Measurements from ENCODE around the gene MBOAT7.

Gene MBOAT7

GRCh38 chr19:54155694-54156093 is 33.7 kb downstream of the MBOAT7 start:
- H3K36me3 ChIP-seq (ENCODE audit: insufficient read depth, low read length): peaks cover 68% of the 10 kb centered on the region
- no peak for TF ChIP-seq EZH2 (IDR thresholded peaks at IDR 0.05; ENCODE audit: borderline replicate concordance, low read length)
- no peak for TF ChIP-seq CTCF (IDR thresholded peaks at IDR 0.05; ENCODE audit: low read length)
- no peaks in the 10 kb centered on the region for H3F3A ChIP-seq (ENCODE audit: insufficient read depth, low read length)
- no peaks in the 10 kb centered on the region for H3K27me3 ChIP-seq (ENCODE audit: insufficient read depth, low read length)
- H4K20me1 ChIP-seq (ENCODE audit: insufficient read depth, low read length): no peaks in the 10 kb centered on the region
- H3K4me2 ChIP-seq (ENCODE audit: low read length): no peak overlapping the region
- peaks cover 14% of the 10 kb centered on the region for H3K4me1 ChIP-seq (ENCODE audit: insufficient read depth, low read length, severe bottlenecking)
- H3K27ac ChIP-seq (ENCODE audit: low read depth, low read length, poor library complexity, severe bottlenecking): no peak overlapping the region
- no peak overlapping the region for H3K4me3 ChIP-seq (ENCODE audit: low read depth, low read length, poor library complexity, severe bottlenecking)
- no peaks in the 10 kb centered on the region for H3K9me3 ChIP-seq (ENCODE audit: low read length)
- no peaks in the 10 kb centered on the region for H3K9me2 ChIP-seq (ENCODE audit: low read depth, low read length)
- H3K79me2 ChIP-seq (ENCODE audit: insufficient read depth, low read length): no peaks in the 10 kb centered on the region
- H2AFZ ChIP-seq (ENCODE audit: low read length): no peak overlapping the region
- no peak overlapping the region for H3K9ac ChIP-seq (ENCODE audit: low read length)

DNA sequence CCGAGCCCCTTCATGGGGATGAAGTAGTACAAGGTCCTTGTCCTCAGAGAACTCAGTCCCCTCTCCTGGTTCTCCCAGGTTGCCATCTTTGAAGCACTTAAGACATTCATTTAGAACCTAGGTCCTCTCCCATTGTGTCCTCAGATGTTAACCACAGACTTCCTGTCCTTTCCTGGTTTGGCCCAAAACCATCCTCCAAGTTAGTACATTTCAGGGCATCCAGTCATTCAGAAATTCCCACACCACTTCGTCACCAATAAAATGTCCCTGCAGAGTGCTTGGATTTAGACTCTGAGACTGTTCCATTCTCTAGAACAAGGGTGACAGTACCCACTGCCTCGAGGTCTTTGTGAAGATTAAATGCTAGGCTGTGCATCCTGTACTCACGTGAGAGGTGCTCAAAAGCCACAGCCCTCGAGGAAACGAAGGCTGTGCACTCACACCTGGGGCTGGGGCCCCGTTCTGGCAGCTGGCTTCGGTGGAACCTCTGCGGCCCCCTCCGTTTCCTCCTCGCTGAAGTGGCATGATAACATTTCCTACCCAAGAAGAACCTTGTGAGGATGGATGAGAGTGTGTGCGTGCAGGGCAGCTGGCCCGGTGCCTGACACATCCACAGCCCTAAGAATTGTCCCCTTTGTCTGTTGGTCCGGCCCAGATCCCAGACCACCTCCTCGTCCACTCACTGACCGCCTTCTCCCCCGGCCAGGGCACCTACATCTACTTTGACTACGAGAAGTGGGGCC is 34.6 kb downstream of the MBOAT7 start:
- H3F3A ChIP-seq (ENCODE audit: insufficient read depth, low read length): no peaks in the 10 kb centered on the region
- no peaks in the 10 kb centered on the region for H4K20me1 ChIP-seq (ENCODE audit: insufficient read depth, low read length)
- H3K27me3 ChIP-seq (ENCODE audit: insufficient read depth, low read length): no peaks in the 10 kb centered on the region
- H3K9me2 ChIP-seq (ENCODE audit: low read depth, low read length): no peaks in the 10 kb centered on the region
- no peak overlapping the region for H3K4me2 ChIP-seq (ENCODE audit: low read length)
- no peak overlapping the region for H2AFZ ChIP-seq (ENCODE audit: low read length)
- peaks cover 77% of the 10 kb centered on the region for H3K36me3 ChIP-seq (ENCODE audit: insufficient read depth, low read length)
- H3K4me1 ChIP-seq (ENCODE audit: insufficient read depth, low read length, severe bottlenecking): peaks cover 11% of the 10 kb centered on the region
- no peak overlapping the region for H3K9ac ChIP-seq (ENCODE audit: low read length)
- H3K79me2 ChIP-seq (ENCODE audit: insufficient read depth, low read length): no peaks in the 10 kb centered on the region
- no peak overlapping the region for H3K4me3 ChIP-seq (ENCODE audit: low read depth, low read length, poor library complexity, severe bottlenecking)
- H3K9me3 ChIP-seq (ENCODE audit: low read length): no peaks in the 10 kb centered on the region
- TF ChIP-seq EZH2 (IDR thresholded peaks at IDR 0.05; ENCODE audit: borderline replicate concordance, low read length): no peak
- TF ChIP-seq CTCF (IDR thresholded peaks at IDR 0.05; ENCODE audit: low read length): no peak
- no peak overlapping the region for H3K27ac ChIP-seq (ENCODE audit: low read depth, low read length, poor library complexity, severe bottlenecking)

DNA sequence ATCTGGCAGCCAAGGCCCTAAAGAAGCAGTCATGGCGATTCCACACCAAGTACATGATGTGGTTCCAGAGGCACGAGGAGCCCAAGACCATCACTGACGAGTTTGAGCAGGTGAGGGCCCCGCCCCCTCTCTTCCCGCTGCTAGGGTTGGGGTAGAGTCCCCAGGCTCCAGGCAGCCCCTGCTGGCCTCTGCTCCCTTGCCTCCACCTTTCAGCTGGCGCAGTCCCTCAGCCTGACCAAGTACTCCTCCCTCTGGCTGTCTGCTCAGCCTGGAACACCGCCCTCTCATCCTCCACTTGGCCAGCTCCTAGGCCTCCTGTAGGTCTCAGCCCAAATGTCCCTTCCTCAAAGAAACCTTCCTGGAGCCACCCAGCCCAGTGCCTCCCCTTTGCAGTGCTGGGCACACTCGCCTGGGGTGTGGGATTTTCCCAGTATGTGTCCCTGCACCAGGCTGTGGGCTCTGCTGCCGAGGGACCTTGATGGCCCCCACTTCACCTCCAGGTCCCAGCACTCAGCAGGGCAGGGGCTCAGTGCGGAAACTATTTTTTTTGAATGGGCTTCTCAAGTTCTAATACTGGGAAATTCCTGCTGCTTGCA is 35.6 kb downstream of the MBOAT7 start:
- TF ChIP-seq CTCF (IDR thresholded peaks at IDR 0.05; ENCODE audit: low read length) (no peak), EZH2 (IDR thresholded peaks at IDR 0.05; ENCODE audit: borderline replicate concordance, low read length) (no peak)
- H3K9me3 ChIP-seq (ENCODE audit: low read length): no peaks in the 10 kb centered on the region
- H3K9me2 ChIP-seq (ENCODE audit: low read depth, low read length): no peaks in the 10 kb centered on the region
- H3K4me2 ChIP-seq (ENCODE audit: low read length): no peak overlapping the region
- no peaks in the 10 kb centered on the region for H3K79me2 ChIP-seq (ENCODE audit: insufficient read depth, low read length)
- H3K4me1 ChIP-seq (ENCODE audit: insufficient read depth, low read length, severe bottlenecking): peaks cover 7% of the 10 kb centered on the region
- no peak overlapping the region for H3K4me3 ChIP-seq (ENCODE audit: low read depth, low read length, poor library complexity, severe bottlenecking)
- H3K27ac ChIP-seq (ENCODE audit: low read depth, low read length, poor library complexity, severe bottlenecking): no peak overlapping the region
- H3K9ac ChIP-seq (ENCODE audit: low read length): no peak overlapping the region
- no peak overlapping the region for H2AFZ ChIP-seq (ENCODE audit: low read length)
- no peaks in the 10 kb centered on the region for H4K20me1 ChIP-seq (ENCODE audit: insufficient read depth, low read length)
- H3F3A ChIP-seq (ENCODE audit: insufficient read depth, low read length): no peaks in the 10 kb centered on the region
- peaks cover 87% of the 10 kb centered on the region for H3K36me3 ChIP-seq (ENCODE audit: insufficient read depth, low read length)
- no peaks in the 10 kb centered on the region for H3K27me3 ChIP-seq (ENCODE audit: insufficient read depth, low read length)
